Endodermal cell (in vitro differentiated cells): ENCODE data around the gene FERD3L. TPM values are rescaled to one million over a fixed set of nuclear protein-coding genes. Genes with fewer than 3 reads are reported as not detected.

Experiments used
- DNase-seq: peaks from one replicate; pipeline ENCODE4 v3.0.0-alpha.2; 2017
- H3K27ac ChIP-seq: 2 replicates; pipeline ENCODE4 v1.5.1; 2013; ENCODE audit warnings: mild to moderate bottlenecking, low read depth, low read length, moderate library complexity
- H3K27me3 ChIP-seq: 2 replicates; pipeline ENCODE4 v1.6.1; 2013; ENCODE audit warnings: mild to moderate bottlenecking, low read length, moderate library complexity; ENCODE audit not compliant: insufficient read depth, control insufficient read depth, poor library complexity, severe bottlenecking
- H3K36me3 ChIP-seq: 2 replicates; pipeline ENCODE4 v1.7.0; 2013; ENCODE audit warnings: mild to moderate bottlenecking, low read length, moderate library complexity; ENCODE audit not compliant: control insufficient read depth, insufficient read depth
- H3K4me1 ChIP-seq: one replicate; pipeline ENCODE4 v1.7.0; 2013; ENCODE audit warnings: low read length; ENCODE audit not compliant: control insufficient read depth, insufficient read depth
- H3K4me3 ChIP-seq: 2 replicates; pipeline ENCODE4 v1.5.1; 2013; ENCODE audit warnings: mild to moderate bottlenecking, low read length, moderate library complexity
- H3K9ac ChIP-seq: 2 replicates; pipeline ENCODE4 v1.6.1; 2013; ENCODE audit warnings: mild to moderate bottlenecking, low read length, moderate library complexity; ENCODE audit not compliant: poor library complexity, severe bottlenecking; ENCODE audit errors: extremely low read depth
- H3K9me3 ChIP-seq: 2 replicates; pipeline ENCODE4 v1.6.1; 2013; ENCODE audit warnings: mild to moderate bottlenecking, low read length, moderate library complexity; ENCODE audit not compliant: control insufficient read depth
- H3K27ac Mint-ChIP-seq: 2 replicates; pipeline ENCODE4 v1.8.0; 2020; ENCODE audit warnings: mixed read lengths
- H3K27me3 Mint-ChIP-seq: 2 replicates; pipeline ENCODE4 v1.8.0; 2021; ENCODE audit warnings: mild to moderate bottlenecking, mixed read lengths; ENCODE audit not compliant: insufficient read depth
- H3K36me3 Mint-ChIP-seq: 2 replicates; pipeline ENCODE4 v1.8.0; 2020; ENCODE audit warnings: low read depth, mixed read lengths
- H3K4me1 Mint-ChIP-seq: 2 replicates; pipeline ENCODE4 v1.8.0; 2020; ENCODE audit warnings: mixed read lengths
- H3K4me3 Mint-ChIP-seq: 2 replicates; pipeline ENCODE4 v1.8.0; 2020; ENCODE audit warnings: mild to moderate bottlenecking, moderate library complexity, mixed read lengths
- H3K9me3 Mint-ChIP-seq: 2 replicates; pipeline ENCODE4 v1.8.0; 2020; ENCODE audit warnings: mild to moderate bottlenecking, mixed read lengths
- WGBS, 2 experiments: methylation state at CpG; one replicate each; pipeline versions ENCODE4 v1.1.5 to v1.1.7; 2013; ENCODE audit warnings: missing lambda C conversion rate in 2 of 2, mixed read lengths in 1 of 2; ENCODE audit not compliant: insufficient coverage in 1 of 2, insufficient read length in 1 of 2; 5-methylcytosine and 5-hydroxymethylcytosine counted together
- total RNA-seq, 2 donors: library from RNA; stranded (reverse); fragmentation: NEBNext Ultra II Directional in 1 of 2; extraction: Animal tissue kit (Norgen Biotek cat#: 25700) in 1 of 2; gene quantifications; 2 replicates in 1 of 2; 3 replicates in 1 of 2; pipeline ENCODE4 v1.2.1, GENCODE V29; 2021
- TF ChIP-seq, protein P1 (sequence below): fragments of 200-600 bp; sonication (generic); conservative IDR thresholded peaks from 2 replicates; pipeline ENCODE4 v1.5.0; 2021; ENCODE audit warnings: antibody characterized with exemption, mild to moderate bottlenecking

FERD3L gene
- total RNA-seq, 2 donors from 2014 or later = not detected

DNA sequence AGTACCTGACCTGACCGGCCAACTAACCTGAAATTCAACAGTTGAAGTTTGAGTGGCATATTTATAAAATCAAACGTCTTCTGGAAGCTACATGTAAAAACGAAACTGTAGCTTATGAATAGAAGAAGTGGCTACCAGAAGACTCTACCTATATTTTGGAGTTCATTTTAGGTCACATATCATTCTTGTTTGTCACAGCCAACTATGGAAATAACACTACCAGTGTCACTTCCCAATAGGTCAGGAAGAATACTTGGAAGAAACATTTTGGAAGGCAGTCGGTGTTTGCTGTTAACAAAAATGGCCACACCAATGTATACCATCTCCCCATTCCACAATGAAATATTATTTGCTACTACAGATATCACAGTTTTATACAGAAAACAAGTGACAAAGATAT is 40.4 kb downstream of the FERD3L start:
- H3K9me3 Mint-ChIP-seq = no peaks in the 10 kb centered on the region
- H3K27ac Mint-ChIP-seq = no peak overlapping the region
- Histone ChIP-seq H3K4me1 (no peaks in the 10 kb centered on the region), H3K27me3 (peaks cover 69% of the 10 kb centered on the region), H3K9ac (no peak overlapping the region), H3K36me3 (no peaks in the 10 kb centered on the region), H3K4me3 (no peak overlapping the region), H3K9me3 (no peaks in the 10 kb centered on the region), H3K27ac (no peak overlapping the region)
- no peak for DNase-seq
- no peak overlapping the region for H3K4me3 Mint-ChIP-seq
- 89 to 100% methylated on average over 2 to 4 of the region's 4 CpGs for WGBS, 2 experiments
- no peaks in the 10 kb centered on the region for H3K36me3 Mint-ChIP-seq
- peaks cover 28% of the 10 kb centered on the region for H3K4me1 Mint-ChIP-seq
- peaks cover 96% of the 10 kb centered on the region for H3K27me3 Mint-ChIP-seq
- TF ChIP-seq, protein P1, sequence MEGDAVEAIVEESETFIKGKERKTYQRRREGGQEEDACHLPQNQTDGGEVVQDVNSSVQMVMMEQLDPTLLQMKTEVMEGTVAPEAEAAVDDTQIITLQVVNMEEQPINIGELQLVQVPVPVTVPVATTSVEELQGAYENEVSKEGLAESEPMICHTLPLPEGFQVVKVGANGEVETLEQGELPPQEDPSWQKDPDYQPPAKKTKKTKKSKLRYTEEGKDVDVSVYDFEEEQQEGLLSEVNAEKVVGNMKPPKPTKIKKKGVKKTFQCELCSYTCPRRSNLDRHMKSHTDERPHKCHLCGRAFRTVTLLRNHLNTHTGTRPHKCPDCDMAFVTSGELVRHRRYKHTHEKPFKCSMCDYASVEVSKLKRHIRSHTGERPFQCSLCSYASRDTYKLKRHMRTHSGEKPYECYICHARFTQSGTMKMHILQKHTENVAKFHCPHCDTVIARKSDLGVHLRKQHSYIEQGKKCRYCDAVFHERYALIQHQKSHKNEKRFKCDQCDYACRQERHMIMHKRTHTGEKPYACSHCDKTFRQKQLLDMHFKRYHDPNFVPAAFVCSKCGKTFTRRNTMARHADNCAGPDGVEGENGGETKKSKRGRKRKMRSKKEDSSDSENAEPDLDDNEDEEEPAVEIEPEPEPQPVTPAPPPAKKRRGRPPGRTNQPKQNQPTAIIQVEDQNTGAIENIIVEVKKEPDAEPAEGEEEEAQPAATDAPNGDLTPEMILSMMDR = no peak

DNA sequence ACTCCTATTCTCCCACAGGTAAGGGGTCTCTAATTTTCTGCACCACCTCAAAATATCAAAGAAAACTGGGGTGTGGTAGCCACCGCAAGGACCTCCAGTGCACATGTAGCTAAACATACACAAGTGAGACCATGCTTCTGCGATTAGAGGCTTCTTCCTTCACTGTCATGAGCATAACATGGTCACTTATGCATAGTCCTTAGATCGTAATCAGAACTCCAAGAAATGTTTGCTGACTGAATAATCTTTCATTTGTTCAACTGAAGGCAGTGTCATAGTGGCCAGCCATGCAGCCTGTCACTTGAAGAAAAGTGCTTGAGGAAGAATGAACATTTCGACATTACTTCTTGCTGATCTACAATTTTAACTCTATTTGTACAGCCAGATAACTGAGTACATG is 42.3 kb downstream of the FERD3L start:
- Histone ChIP-seq H3K4me1 (no peaks in the 10 kb centered on the region), H3K27me3 (peaks cover 50% of the 10 kb centered on the region), H3K36me3 (no peaks in the 10 kb centered on the region), H3K9me3 (no peaks in the 10 kb centered on the region), H3K9ac (no peak overlapping the region), H3K4me3 (no peak overlapping the region), H3K27ac (no peak overlapping the region)
- Mint-ChIP-seq H3K4me1 (peaks cover 18% of the 10 kb centered on the region), H3K36me3 (no peaks in the 10 kb centered on the region), H3K27ac (no peak overlapping the region), H3K9me3 (no peaks in the 10 kb centered on the region), H3K4me3 (no peak overlapping the region), H3K27me3 (peaks cover 84% of the 10 kb centered on the region)
- WGBS, 2 experiments = 92 to 98% methylated on average over 4 of the region's 4 CpGs
- TF ChIP-seq, protein P1 = no peak
- DNase-seq = no peak

DNA sequence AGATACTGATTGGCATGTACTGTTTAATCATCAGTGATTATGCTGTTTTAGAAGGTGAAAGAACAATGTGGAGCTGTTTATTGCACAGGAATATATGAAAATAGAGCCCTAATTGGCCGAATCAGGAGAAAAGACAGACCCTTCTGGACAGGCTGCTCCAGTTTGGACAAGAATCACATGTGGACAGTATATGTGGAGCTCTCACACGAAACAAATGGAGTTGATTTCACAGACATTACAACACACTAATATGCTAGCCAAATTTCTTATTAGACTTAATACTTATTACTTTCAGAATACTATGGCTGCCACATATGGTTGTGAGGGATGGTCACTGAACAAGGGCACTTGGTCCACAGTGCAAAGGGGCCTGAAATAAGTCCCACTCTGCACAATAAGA is 43.3 kb downstream of the FERD3L start:
- no peak for DNase-seq
- TF ChIP-seq, protein P1 = no peak
- no peak overlapping the region for H3K27ac ChIP-seq
- WGBS, 2 experiments = 63 to 88% methylated on average over 1 to 2 of the region's 2 CpGs
- H3K9me3 ChIP-seq = no peaks in the 10 kb centered on the region
- H3K4me3 Mint-ChIP-seq = no peak overlapping the region
- no peaks in the 10 kb centered on the region for H3K36me3 Mint-ChIP-seq
- no peaks in the 10 kb centered on the region for H3K9me3 Mint-ChIP-seq
- H3K4me1 Mint-ChIP-seq = peaks cover 14% of the 10 kb centered on the region
- H3K27ac Mint-ChIP-seq = no peak overlapping the region
- no peak overlapping the region for H3K9ac ChIP-seq
- no peak overlapping the region for H3K4me3 ChIP-seq
- H3K36me3 ChIP-seq = no peaks in the 10 kb centered on the region
- peaks cover 74% of the 10 kb centered on the region for H3K27me3 Mint-ChIP-seq
- H3K27me3 ChIP-seq = peaks cover 40% of the 10 kb centered on the region
- no peaks in the 10 kb centered on the region for H3K4me1 ChIP-seq
